SK-N-MC (cell line): ENCODE results near the gene MIDN.

Experiments used
- EZH2 ChIP-seq: fragments of 200-600 bp; sonication (generic); IDR thresholded peaks from one replicate; pipeline ENCODE4 v1.6.1; 2017; ENCODE audit warnings: antibody characterized with exemption
- FOXP2 ChIP-seq: optimal IDR thresholded peaks from 2 replicates; pipeline ENCODE3; 2011; ENCODE audit warnings: mild to moderate bottlenecking, moderate library complexity; ENCODE audit not compliant: insufficient read depth; ENCODE audit errors: extremely low read length, control extremely low read depth
- POLR2AphosphoS5 ChIP-seq: IDR thresholded peaks from 2 replicates; pipeline ENCODE4 v1.6.1; 2012; ENCODE audit warnings: mild to moderate bottlenecking, low read depth, low read length, borderline replicate concordance

DNA sequence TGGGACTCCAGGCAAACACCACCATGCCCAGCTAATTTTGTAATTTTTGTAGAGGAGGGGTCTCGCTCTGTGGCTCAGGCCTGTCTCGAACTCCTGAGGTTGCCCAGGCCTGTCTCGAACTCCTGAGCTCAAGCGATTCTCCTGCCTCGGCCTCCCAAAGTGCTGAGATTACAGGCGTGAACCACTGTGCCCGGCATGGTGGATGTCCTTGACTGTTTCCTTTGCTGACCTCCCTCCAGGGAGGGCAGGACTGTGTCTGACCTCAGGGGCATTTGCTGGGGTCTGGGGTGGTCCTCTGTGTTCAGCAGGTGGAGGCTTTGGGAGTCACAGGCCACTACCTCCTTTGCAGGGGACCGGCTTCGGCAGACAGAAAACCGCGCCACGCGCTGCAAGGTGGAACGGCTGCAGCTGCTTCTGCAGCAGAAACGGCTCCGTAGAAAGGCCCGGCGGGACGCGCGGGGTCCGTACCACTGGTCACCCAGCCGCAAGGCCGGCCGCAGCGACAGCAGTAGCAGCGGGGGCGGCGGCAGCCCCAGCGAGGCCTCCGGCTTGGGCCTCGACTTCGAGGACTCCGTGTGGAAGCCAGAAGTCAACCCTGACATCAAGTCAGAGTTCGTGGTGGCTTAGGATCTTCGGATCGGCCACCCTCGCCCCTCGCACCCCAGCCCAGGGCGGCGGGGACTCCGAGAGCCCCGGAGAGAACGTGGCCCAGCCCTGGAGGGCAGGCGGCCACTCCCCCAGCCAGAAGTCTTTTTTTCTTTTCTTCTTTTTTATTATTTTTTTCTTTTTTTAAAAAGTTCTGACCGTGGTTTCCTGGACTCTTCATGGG lies 8.5 kb downstream of the MIDN start:
- TF ChIP-seq POLR2AphosphoS5 (no peak), EZH2 (no peak), FOXP2 (no peak)
